HuH-7 (cell line): ENCODE results near the gene ELK4.
"Not testable (repeated sequence)": the region's sequence is repeated elsewhere in the genome, so short reads cannot be mapped to it uniquely, and the experiment has no call there.

Experiments
- DNase-seq: peaks from one replicate; pipeline ENCODE4 v3.0.0; 2011; ENCODE audit warnings: low spot score

The ELK4 gene

GRCh38 chr1:205664399-205665017, 32.7 kb upstream of the ELK4 start:
- no peak for DNase-seq

- no peak for DNase-seq
Observed at GRCh38 chr1:205663286-205663936, 31.6 kb upstream of the ELK4 start.

GRCh38 chr1:205662791-205663190, 31.0 kb upstream of the ELK4 start:
- no peak for DNase-seq

DNA sequence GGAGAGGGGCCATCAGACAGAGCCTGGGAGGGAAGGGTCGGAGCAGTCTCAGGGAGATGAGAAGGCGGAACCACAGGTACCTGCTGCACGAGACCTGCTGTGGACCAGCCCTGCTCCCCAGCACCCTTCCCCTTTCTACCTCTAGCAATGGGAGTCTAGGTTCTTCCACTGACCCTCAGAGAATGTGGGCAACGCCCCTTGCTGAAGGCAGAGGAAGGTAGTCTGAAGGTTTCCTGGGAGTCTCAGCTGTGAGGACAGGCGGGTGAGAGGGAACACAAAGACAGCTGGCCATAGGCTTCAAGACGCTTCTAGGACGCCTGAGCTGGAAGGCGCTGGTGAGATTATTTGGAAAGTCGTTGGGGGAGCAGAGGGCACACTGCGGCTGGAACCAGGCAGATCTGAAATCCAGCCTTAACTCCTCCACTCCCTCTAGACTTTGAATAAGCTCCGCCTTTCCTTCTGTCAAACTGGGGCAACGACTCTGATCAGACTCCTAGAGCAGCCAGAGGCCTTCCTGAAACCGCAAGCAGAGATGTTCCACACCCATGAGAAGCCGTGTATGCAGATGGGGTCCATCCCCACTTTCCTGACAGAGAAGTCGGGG, 30.4 kb upstream of the ELK4 start:
- DNase-seq = no peak

DNA sequence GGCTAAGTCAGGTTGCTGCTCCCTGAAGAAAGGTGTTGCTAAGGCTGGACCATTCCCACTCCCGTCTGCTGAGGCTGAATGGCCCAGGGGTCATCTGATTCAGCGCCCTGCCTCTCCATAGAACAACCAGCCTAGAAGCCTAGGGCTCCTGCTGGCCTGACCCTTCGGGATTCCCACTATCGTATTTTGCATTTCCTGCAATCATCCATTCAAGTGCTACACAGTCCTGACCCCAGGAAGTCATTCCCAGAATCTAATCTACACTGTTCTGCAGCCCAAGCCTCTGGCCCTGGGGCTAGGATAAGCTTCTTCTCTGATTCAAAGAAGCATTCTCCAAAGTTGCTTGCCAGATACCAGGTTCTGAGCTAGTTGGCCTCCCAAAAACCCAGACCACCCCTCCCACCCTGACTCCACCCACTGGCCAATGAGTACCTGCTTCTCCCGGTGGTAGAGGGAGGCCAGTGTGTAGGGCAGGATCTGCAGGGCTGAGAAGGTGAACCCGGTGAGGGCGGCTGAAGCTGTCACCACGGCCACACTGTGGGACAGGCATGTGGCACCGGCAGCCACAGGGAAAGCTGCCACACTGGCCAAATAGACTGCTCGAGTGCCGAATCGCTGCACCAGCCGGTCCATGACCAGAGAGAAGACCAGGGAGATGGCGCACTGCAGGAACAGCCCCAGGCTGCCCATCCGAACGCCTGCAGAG, 29.8 kb upstream of the ELK4 start:
- no peak for DNase-seq

- DNase-seq = no peak
Observed at GRCh38 chr1:205660361-205660760, 28.6 kb upstream of the ELK4 start.

- peak; percentile 93 for DNase-seq
Observed at GRCh38 chr1:205658943-205659581, 27.3 kb upstream of the ELK4 start.

DNA sequence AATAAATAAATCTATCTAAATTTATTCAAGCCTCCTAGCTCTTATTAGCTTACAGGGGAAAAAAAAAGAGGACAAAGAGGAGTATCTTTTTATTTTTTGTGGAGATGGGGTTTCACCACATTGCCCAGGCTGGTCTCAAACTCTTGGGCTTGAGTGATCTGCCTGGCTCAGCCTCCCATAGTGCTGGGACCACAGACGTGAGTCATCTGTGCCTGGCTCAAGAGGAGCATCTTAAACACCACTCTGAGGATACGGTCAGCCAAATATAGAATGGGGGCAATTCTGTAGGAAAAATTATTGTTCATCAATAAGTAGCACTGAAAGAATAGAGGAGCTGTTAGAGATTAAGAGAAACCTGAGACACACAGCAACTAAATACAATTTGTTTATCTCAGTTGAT, 24.4 kb upstream of the ELK4 start:
- DNase-seq = no peak

- no peak for DNase-seq
Observed at GRCh38 chr1:205652984-205653383, 21.2 kb upstream of the ELK4 start.

DNA sequence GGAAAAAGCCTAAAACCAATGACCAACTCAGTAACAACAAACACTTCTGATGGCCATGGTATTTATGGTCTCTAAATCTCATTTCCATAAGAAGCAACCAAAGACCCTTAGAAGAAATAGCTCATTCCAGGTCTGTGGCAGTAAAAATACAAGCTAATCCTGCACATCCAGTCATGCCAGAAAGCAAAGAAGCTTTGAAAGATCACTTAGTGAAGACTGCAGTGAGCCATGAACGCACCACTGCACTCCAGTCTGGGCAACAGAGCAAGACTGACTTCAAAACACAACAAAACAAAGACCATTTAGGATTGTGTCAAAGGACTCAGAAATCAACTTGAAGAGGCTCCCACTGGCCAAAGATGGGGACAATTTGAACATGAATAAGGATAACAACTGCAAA, 18.4 kb upstream of the ELK4 start:
- DNase-seq = no peak

DNA sequence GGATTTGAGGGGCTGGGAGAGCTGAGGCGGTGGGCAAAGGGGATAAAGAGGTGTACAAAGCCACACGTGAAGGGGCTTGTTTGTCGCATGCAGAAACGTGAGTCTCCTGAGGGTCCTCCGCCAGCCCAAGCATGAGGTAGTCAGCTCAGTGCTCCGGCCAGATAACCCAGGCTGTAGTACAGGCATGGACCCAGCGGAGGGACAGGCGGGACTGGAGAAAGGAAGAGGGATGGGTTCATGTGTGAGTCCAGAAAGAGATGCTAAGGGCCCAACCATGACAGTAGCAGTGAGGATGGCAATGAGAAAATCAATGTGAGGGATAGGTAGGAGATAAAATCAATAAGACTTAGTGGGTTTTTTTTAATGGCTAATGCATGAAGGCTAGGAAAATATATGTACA, 13.7 kb upstream of the ELK4 start:
- DNase-seq = no peak

GRCh38 chr1:205642679-205643307, 11.0 kb upstream of the ELK4 start:
- DNase-seq = no peak

DNA sequence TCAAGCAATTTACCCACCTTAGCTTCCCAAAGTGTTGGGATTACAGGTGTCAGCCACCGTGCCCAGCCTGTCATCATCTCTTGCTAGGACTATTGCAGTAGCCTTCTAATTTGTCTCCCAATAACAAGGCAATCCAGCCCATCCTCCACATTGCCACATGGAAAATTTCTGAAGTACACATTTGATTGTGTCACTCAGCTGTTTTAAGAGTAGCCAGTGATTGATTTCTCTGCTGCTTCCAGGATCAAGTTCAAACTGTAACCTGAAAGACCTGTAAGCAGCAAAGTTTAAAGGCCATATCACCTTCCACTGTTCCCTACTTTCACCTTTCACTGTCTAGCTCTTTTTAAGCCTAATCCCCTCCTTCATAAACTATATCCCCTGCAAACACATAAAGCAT, 7.8 kb upstream of the ELK4 start:
- no peak for DNase-seq

DNA sequence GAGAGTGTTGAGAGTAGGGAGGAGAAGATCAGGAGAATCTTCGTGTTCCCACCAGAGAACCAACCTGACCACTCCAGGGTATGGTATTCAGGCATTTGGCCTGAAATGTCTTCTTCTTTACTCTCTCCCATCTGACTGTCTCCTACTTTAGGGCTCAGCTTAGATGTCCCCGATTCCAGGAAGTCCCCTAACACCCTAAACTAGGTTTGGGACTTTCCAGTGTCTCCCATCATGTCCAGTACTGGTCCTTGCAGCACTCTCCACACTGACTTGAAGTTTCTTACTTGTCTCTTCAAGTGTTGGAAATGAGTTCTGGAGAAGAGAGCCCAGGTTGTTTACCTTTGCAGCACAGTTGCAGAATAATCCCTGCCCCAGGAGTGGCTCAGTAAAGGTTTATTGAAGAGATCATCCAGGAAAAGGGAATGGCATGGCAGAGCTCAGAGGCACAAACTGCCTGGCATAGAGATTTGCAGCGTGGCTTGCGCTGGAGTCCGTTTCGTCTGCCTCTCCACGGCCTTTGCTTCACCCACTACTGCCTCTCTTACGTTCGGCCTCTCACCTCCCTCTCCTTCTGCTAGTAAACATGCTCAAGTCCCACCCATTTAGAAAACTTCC, 6.2 kb upstream of the ELK4 start:
- DNase-seq = no peak

DNA sequence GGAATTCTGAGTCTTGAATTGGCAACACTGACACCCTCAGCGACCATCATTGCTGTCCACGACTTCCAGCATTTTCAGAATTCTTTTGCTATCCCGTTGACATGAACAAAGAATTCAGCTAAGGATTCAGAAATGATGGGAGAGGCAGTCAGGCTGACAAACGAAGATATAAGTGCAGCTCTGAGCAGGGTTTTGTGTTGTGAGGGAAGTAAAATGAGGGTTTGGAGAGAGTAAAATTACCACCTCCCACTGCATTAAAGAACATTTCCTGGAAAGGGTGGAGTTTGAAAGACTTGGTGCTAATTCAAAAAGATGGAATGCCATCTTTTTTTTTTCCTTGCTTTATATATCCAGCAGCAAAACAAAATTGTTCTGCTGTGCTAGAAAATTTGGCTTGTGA, 4.9 kb upstream of the ELK4 start:
- no peak for DNase-seq

DNA sequence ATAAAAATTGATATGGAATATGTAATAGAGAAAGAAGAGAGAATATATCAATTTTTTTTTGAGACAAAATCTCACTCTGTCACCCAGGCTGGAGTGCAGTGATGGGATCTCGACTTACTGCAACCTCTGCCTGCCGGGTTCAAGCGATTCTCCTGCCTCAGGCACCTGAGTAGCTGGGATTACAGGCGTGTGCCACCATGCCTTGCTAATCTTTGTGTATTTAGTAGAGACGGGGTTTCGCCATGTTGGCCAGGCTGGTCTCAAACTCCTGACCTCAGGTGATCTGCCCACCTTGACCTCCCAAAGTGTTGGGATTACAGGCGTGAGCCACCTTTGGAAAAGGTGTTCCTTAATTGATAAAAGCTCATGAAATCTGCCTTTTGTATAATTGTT, 4.3 kb upstream of the ELK4 start:
- not testable (repeated sequence) for DNase-seq

- DNase-seq = no peak
Observed at GRCh38 chr1:205633421-205633976, 1.7 kb upstream of the ELK4 start.

- no peak for DNase-seq
Observed at GRCh38 chr1:205632669-205633169, 908 bp upstream of the ELK4 start.

GRCh38 chr1:205631010-205631767, 622 bp downstream of the ELK4 start:
- DNase-seq = peak; percentile 68

- no peak for DNase-seq
Observed at GRCh38 chr1:205630651-205631009, 1.2 kb downstream of the ELK4 start.

GRCh38 chr1:205630241-205630640, 1.6 kb downstream of the ELK4 start:
- no peak for DNase-seq
